ENCODE results near the gene ZMYND19.

Gene ZMYND19

DNA sequence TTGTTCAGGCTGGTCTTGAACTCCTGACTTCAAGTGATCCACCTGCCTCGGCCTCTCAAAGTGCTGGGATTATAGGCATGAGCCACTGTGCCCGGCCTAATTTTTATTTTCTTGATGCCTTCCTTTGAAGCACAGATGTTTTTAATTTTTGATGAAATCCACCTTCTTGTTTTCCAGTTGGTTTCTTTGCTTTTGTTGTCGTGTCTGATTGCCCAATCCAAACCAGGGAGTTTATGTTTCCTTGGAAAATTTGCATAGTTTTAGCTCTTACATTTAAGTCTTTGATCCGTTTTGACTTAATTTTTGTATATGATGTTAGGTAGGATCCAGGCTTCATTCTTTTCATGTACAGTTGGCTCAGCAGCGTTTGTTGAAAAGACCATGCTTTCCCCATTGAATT lies 43.7 kb upstream of the ZMYND19 start:
- Histone ChIP-seq H3K9me2 (replicated peaks; ENCODE audit: control insufficient read depth, low read length) (no peaks in the 10 kb centered on the region), H3K27me3 (ENCODE audit: control insufficient read depth, low read length) (no peaks in the 10 kb centered on the region), H3K4me1 (ENCODE audit: control insufficient read depth, low read length) (peaks cover 78% of the 10 kb centered on the region), H3F3A (ENCODE audit: control insufficient read depth, insufficient read depth) (peaks cover 15% of the 10 kb centered on the region), H3K4me3 (ENCODE audit: low read length) (no peak overlapping the region), H4K20me1 (ENCODE audit: control insufficient read depth, insufficient read depth, low read depth, low read length) (peaks cover 4% of the 10 kb centered on the region; the same call in 1 of the 2 replicates), H3K9me3 (ENCODE audit: control insufficient read depth, insufficient read depth, low read length) (no peaks in the 10 kb centered on the region), H3K36me3 (ENCODE audit: control insufficient read depth, low read length) (peaks cover 50% of the 10 kb centered on the region), H3K27ac (ENCODE audit: low read depth, low read length) (no peak overlapping the region), H3K79me2 (ENCODE audit: control insufficient read depth, low read length) (peaks cover 100% of the 10 kb centered on the region), H3K4me2 (ENCODE audit: low read length) (no peak overlapping the region)
- no peak for TF ChIP-seq EZH2phosphoT487 (IDR thresholded peaks at IDR 0.05; ENCODE audit: borderline replicate concordance, low read length)
- TF ChIP-seq, protein P1, sequence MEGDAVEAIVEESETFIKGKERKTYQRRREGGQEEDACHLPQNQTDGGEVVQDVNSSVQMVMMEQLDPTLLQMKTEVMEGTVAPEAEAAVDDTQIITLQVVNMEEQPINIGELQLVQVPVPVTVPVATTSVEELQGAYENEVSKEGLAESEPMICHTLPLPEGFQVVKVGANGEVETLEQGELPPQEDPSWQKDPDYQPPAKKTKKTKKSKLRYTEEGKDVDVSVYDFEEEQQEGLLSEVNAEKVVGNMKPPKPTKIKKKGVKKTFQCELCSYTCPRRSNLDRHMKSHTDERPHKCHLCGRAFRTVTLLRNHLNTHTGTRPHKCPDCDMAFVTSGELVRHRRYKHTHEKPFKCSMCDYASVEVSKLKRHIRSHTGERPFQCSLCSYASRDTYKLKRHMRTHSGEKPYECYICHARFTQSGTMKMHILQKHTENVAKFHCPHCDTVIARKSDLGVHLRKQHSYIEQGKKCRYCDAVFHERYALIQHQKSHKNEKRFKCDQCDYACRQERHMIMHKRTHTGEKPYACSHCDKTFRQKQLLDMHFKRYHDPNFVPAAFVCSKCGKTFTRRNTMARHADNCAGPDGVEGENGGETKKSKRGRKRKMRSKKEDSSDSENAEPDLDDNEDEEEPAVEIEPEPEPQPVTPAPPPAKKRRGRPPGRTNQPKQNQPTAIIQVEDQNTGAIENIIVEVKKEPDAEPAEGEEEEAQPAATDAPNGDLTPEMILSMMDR (IDR thresholded peaks at IDR 0.05; ENCODE audit: low read depth, low read length, poor library complexity, severe bottlenecking) = no peak

DNA sequence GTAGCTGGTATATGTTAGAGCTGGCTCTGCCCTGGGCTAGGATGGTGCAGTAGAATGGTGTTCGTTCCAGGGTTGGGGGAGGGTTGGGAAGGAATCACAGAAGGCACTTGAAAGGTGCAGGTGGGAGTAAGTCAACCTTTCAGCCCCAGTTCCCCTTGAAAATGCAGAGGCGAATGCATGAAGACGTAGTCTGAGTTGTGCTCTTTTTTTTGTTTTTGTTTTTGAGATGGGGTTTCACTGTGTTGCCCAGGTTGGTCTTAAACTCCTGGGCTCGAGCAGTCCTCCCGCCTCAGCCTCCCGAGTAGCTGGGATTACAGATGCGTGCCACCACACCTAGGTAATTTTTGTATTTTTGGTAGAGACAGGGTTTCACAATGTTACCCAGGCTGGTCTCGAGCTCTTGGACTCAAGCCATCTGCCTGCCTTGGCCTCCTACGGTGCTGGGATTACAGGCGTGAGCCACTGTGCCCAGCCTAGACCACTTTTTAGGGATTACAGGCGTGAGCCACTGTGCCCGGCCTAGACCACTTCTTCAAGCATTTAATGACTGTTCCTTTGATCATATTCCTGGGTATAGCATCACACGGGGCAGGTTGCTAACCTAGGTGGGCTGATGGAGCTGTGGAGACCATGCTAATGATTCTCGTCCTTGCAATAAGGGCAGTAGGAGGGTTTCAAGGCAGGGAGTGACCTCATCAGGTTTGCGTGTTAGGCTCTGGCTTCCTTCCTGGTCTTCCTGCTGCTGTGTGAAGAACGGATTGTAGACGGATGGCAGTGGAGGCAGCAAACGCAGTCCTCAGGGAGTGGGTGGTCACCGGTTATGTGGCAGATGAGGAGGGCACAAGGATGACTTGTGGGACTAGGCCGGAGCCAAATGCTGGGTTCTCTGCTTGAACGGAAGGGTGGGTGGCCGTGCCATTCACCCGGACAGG lies 42.2 kb upstream of the ZMYND19 start:
- TF ChIP-seq, protein P1 (IDR thresholded peaks at IDR 0.05; ENCODE audit: low read depth, low read length, poor library complexity, severe bottlenecking) = no peak
- TF ChIP-seq EZH2phosphoT487 (IDR thresholded peaks at IDR 0.05; ENCODE audit: borderline replicate concordance, low read length) = no peak
- no peaks in the 10 kb centered on the region for H3K9me2 ChIP-seq (replicated peaks; ENCODE audit: control insufficient read depth, low read length)
- peaks cover 43% of the 10 kb centered on the region for H3K36me3 ChIP-seq (ENCODE audit: control insufficient read depth, low read length)
- H4K20me1 ChIP-seq (ENCODE audit: control insufficient read depth, insufficient read depth, low read depth, low read length) = peaks cover under 1% of the 10 kb centered on the region; the same call in 1 of the 2 replicates
- H3K4me2 ChIP-seq (ENCODE audit: low read length) = peak overlapping the region; percentile 20
- peaks cover 78% of the 10 kb centered on the region for H3K4me1 ChIP-seq (ENCODE audit: control insufficient read depth, low read length)
- 0 out of 2 replicates have a peak overlapping the region, but pooled peaks have one; percentile 23 for H3K27ac ChIP-seq (ENCODE audit: low read depth, low read length)
- peaks cover 22% of the 10 kb centered on the region for H3F3A ChIP-seq (ENCODE audit: control insufficient read depth, insufficient read depth)
- H3K9me3 ChIP-seq (ENCODE audit: control insufficient read depth, insufficient read depth, low read length) = no peaks in the 10 kb centered on the region
- no peaks in the 10 kb centered on the region for H3K27me3 ChIP-seq (ENCODE audit: control insufficient read depth, low read length)
- 0 out of 2 replicates have a peak overlapping the region, but pooled peaks have one; percentile 6 for H3K4me3 ChIP-seq (ENCODE audit: low read length)
- peaks cover 100% of the 10 kb centered on the region for H3K79me2 ChIP-seq (ENCODE audit: control insufficient read depth, low read length)

DNA sequence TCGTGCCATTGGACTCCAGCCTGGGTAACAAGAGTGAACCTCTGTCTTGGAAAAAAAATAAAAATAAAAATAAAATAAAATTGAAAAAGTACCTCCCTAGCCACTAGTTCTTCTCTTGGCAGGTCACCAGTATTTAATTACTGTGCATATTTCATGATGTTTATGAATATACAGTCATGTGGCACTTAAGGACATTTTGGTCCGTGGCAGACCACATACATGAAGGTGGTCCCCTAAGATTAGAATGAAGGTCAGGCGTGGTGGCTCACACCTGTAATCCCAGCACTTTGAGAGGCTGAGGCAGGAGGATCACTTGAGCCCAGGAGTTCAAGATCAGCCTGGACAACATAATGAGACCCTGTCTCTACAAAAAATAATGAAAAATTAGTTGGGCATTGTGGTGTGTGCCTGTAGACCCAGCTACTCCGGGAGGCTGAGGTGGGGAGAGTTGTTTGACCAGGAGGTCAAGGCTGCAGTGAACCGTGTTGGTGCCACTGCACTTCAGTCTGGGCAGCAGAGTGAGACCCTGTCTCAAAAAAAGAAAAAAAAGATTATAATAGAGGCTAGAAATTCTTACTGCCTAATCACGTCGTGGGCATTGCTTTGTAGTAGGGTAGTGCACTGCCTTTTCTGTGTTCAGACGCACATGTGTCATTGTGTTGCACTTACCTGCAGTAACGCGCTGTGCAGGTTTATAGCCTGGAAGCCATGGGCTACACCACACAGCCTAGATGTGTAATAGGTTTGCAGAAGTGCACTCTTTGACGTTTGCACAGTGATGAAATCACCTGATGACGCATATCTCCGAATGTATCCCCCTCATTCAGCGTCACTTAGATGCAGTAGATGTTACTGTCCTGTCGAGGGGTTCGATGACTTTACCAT lies 41.3 kb upstream of the ZMYND19 start:
- peaks cover 46% of the 10 kb centered on the region for H3K36me3 ChIP-seq (ENCODE audit: control insufficient read depth, low read length)
- no peak for TF ChIP-seq EZH2phosphoT487 (IDR thresholded peaks at IDR 0.05; ENCODE audit: borderline replicate concordance, low read length)
- TF ChIP-seq, protein P1 (IDR thresholded peaks at IDR 0.05; ENCODE audit: low read depth, low read length, poor library complexity, severe bottlenecking) = no peak

More for the DNA sequence above, 41.3 kb upstream of the ZMYND19 start:
- peaks cover 79% of the 10 kb centered on the region for H3K4me1 ChIP-seq (ENCODE audit: control insufficient read depth, low read length)
- peak overlapping the region; percentile 23; the same call in 1 of the 2 replicates for H3K27ac ChIP-seq (ENCODE audit: low read depth, low read length)
- H3K27me3 ChIP-seq (ENCODE audit: control insufficient read depth, low read length) = no peaks in the 10 kb centered on the region
- H3K4me2 ChIP-seq (ENCODE audit: low read length) = peak overlapping the region; percentile 20
- H3K9me2 ChIP-seq (replicated peaks; ENCODE audit: control insufficient read depth, low read length) = no peaks in the 10 kb centered on the region
- H3K9me3 ChIP-seq (ENCODE audit: control insufficient read depth, insufficient read depth, low read length) = no peaks in the 10 kb centered on the region
- H4K20me1 ChIP-seq (ENCODE audit: control insufficient read depth, insufficient read depth, low read depth, low read length) = no peaks in the 10 kb centered on the region; the same call in 1 of the 2 replicates
- H3K4me3 ChIP-seq (ENCODE audit: low read length) = 0 out of 2 replicates have a peak overlapping the region, but pooled peaks have one; percentile 6
- peaks cover 100% of the 10 kb centered on the region for H3K79me2 ChIP-seq (ENCODE audit: control insufficient read depth, low read length)
- peaks cover 22% of the 10 kb centered on the region for H3F3A ChIP-seq (ENCODE audit: control insufficient read depth, insufficient read depth)
